NCI-H1105 treated with DMSO at 0.1 percent for 48 hours (cell line): ENCODE data around the gene TMEM207.
A peak's percentile ranks its signal among the peaks of the same experiment; 100 is the strongest.

Experiments used
- DNase-seq: peaks from one replicate; lab custom pipeline; 2025; lab: John Stamatoyannopoulos, UW

Gene TMEM207

DNA sequence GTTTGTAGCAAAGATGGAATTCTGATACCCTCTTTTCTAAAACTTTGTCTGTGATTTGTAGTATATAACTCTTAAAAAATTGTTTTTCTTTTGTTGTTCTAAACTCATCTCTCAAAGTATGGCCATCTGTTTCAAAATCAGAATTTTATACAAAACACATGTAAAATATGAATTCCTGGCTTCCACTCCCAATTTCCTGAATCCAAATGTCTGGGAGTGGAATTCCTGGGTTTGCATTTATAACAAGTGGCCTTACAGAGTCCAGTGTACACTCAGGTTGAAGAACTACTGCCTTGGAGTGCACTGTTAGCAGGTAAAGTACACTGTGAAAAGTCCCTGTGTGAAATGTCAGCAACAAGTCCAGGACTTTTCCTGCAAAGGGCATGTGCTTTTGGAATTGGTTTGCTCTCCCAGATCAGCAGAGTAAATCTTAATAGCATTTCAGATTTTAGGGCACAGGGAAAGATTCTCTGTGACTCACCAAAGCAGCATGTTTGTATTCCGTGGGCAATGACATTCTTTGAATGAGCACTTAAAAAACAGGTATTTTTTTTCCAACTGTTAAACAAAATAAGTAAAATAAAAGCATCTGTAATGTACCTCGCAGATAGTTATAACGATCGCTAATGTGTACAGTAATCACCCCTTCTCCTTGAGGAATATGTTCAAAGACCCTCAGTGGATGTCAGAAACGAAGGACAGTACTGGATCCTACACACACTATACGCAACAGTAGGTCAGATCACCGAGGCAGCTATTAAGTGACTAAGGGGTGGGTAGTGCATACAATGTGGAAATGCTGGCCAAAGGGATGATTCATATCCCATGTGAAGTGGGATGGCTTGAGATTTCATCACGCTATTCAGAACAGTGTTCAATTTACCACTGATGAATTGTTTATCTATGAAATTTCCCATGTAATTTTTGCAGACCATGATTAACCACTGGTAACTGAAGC is 63.7 kb downstream of the TMEM207 start:
- DNase-seq, result no peak

DNA sequence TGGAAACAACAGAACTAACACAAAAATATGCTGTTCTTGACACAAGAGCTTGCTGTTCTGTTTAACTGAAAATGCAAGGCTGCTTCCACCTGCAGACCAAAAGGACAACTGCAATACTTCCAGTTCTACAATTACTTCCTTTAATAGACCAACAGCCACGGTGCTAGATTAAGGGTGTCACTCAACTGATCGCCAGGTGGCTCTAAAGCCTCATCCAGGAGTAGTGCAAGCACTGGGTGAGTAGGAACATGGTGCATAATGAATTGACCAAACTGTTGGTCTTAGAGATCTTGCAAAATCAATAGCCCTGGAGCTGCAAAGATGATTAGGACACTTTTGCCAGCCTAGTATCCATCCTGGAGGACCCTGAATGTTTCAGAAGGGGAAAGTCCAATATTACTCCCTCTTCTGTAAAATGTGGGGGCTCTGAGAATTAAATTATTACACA is 65.4 kb downstream of the TMEM207 start:
- DNase-seq, result peak; percentile 75

DNA sequence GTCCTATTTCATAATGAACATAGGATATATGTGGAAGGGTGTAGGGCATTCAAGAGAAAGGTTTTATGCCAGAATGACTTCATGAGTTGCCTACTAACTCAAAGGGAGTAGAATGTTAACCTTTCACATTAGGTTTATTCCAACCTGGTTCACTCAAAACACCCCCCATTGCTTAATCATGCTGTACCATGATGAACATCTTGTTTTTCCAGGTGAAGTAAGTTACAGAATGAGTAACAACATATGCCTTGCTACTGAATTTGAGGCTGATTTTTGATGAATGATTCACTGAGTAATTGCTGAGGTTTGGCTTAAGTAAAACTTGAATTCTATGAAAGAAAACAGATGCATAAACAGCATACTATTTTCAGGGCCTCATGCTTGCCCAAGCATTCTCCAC is 67.6 kb downstream of the TMEM207 start:
- DNase-seq, result no peak

DNA sequence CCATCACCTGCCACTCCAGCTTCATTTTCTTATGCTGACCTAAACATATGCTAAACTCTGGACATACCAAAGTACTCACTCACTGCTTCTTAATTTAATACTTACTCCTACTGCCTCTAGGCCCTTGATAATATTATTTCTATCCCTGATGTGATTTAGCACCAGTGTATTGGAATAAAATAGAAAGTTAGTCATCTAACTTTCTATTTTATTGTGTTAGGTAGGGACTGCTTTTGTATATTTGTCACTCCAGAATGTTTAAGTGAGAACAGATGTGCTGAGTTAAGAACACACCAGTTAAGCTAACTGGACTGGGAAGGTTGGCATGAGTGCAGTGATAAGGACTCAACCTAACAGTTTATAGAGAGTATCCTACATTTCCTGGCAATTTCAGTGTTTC is 68.3 kb downstream of the TMEM207 start:
- no peak for DNase-seq

DNA sequence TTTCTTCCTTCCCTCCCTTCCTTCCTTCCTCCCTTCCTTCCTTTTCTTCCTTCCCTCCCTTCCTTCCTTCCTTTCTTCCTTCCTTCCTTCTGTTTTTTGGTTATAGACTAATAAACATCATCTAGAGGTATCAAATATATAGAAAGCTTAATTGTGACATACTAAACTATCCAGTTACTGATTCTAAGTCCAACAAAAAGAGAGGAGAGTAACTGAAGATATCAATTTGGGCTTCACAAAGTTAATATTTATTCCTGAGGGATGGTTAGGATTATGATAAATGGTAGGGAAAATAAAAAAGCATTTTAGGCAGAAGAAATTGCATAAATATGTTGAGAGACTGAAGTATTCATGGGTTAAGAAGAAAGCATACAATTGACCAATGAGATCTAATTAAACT is 69.5 kb downstream of the TMEM207 start:
- no peak for DNase-seq
